Measurements from ENCODE around the gene MAPK7.
"Not testable (repeated sequence)": the region's sequence is repeated elsewhere in the genome, so short reads cannot be mapped to it uniquely, and the experiment has no call there.

The MAPK7 gene

DNA sequence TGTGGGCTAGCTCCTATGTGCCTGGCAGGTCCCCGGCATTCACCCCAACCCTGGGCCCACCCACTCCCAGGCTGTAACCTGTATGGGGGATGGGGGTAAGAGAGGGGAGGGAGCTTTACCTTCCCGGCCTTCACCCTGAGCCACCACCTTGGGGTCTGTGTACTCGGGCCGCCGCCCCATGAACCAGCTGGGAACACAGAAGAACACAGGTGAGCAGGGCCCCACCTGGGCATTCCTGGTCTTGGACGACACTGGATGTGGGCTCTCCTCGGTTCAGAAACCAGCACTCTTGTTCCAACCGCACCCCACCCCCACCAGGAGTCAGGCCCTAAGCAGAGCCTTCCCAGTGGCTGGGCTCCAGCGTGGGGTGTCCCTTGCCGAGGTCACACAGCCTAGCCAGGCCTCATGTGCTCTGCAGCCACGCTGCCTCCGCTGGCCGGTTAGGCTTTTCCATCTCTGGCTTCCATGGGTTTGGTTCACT lies 34.6 kb upstream of the MAPK7 start:
- DNase-seq, result no peak

DNA sequence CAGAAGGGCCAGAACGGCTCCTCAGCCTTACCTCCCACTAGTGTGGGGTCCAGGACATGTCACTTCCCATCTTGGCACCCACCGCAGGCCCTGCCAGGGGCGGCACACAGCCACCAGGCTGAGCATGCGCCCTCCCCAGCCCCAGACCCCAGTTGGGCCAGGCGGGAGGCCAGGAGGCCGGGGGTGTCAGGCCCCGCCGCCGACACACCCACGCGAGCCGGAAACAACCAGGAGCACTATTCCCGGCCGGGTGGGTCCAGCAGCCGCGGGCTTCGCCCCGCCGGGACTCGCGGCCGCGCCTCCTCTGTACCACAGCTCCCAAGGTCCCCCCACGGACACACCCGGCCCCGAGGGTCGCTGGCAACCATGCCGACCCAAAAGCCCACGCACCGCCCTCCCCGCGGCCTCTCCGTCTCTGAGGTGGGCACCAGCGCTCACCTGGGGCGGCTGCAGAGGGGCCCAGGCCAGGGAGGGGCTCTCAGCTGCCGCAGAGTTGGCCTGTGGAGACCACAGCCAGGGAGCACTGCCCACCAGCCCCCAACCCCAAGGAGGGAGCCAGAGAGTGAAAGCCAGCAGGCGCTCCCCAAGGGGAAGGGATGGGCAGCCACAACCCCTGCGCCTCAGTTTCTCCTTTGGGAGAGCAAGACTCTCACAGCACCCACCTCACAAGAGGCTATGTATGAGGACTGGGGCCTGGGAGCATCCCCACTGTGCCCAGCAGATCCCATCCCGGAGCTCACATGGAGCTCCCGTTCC lies 33.8 kb upstream of the MAPK7 start:
- no peak for DNase-seq

DNA sequence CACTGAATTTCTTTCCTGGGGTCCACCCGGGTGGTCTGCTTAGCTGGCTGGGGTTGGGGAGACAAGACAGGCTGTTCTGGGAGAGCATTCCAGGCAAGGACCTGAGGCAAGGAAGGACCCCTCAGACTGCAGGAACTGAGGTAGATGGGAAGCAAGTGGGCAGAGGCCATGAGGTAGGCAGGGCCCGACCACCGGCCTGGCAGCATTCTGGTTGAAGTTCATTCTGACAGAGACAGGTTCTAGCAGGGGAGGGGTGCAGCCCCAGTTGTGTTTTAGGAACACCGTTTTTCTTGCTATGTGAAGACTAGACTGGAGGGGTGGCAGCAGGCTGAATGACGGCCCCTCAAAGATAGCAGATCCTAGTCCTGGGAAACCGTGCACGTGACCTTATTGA lies 33.2 kb upstream of the MAPK7 start:
- DNase-seq, result no peak

DNA sequence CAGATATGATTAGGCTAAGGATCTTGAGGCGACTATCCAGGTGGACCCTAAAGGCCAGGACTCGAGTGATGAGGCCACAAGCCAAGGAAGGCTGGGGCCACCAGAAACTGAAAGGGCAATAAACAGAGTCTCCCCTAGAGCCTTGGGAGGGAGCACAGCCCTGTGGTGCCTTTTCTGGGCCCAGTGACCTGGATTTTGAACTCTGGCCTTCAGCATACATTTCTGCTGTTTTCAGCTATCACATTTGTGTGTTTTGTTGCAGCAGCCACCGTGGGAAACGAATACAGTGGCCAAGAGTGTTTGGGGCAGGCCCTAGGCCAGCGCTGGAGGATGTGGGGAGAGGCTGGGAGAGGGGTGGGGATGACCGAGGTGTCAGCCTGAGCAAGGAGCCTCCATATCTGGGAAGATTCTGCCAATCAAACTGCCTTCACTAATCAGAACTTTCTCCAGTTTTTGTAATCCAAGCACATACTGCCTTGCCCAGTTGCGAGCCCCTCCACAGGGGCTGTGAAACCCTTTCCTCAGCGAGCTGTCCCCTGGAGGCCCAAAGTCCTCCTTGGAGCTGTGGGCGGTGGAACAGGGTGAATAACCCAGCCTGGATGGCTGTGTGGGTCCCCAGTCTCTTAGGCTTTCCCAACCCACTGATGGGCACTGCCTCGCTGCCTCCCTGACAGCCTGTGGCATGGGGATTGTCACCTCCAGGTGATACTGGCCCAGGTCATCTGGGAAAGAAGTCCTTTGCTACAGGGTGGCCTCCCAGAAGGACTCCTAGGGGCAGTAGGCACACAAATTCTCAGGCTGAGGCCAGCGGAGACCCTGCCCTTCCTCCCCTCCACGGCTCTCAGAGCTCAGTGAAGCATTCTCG lies 32.6 kb upstream of the MAPK7 start:
- no peak for DNase-seq

DNA sequence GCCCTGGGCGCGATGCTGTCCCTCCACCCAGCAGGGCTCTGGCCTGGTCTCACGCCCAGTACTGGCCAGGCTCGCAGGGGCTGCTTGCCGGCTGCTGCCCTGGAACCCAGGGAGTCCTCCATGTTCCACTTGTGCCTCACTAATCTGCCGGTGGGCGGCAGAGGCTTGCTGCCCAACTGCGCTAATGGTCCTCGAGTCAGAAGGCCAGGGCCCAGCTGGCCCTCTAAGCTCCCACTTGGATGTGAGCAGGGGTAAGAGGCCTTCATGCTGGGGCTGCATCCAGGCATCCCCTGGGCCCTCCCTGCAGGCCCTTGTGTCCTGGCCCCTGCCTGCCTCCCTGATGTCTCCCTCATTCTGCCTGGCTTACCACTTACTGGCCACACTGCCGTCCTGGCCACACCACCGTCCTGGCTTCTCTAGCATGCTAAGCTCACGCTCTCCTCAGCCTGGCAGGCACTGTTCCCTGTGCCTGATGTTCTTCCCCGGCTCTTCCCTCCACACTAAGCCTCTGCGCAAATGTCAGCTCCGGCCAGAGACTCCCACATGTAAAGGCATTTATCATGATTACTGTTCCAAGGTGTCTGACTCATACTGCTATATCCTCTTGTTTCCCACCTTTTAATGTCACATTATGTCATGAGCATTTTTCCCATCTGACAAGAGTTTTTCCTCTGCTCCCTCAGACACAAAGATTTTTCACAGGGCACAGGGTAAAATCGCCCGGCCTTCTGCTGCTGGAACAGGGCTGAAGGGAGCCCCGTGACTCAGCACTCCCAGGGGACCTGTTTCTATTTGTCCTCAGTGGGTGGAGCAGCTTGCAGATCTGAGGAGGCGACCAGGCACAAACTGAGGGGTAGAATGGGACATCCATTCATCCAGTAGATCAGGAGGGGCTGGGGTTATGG lies 31.7 kb upstream of the MAPK7 start:
- no peak for DNase-seq

DNA sequence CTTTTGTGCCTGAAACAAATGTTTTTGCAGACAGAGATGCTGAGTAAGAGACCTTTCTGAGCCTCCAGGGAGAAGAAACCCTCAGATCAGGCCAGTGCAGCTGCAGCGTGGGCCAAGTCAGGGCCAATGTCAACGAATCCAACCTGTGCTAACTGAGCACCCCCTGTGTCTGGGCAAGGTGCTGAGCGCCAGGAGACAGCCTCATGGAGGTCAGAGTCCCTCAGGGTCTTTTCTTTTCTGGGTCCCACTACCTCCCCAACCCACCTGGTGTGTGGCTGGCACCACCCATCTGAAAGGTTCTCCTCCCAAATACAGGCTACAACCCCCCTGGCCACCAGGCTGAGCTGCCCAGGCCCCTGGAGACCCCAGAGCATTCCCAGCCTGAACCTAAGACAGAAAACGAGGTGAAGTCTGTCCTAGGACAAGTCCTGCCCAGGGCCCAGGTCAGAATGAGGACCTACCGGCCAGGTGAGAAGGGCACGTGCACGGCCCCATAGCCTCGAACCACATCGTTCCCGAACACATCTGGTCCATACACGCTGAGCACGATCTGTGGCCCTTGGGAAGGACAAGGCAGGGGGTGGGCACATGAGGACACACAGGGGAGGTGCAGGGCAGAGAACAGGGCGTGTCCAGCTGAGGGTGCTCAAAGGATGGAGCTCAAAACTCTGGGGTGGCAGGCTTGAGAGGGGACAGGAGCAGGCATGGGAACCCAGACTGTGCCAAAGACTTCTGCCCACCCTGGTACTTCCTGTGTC lies 30.8 kb upstream of the MAPK7 start:
- no peak for DNase-seq

DNA sequence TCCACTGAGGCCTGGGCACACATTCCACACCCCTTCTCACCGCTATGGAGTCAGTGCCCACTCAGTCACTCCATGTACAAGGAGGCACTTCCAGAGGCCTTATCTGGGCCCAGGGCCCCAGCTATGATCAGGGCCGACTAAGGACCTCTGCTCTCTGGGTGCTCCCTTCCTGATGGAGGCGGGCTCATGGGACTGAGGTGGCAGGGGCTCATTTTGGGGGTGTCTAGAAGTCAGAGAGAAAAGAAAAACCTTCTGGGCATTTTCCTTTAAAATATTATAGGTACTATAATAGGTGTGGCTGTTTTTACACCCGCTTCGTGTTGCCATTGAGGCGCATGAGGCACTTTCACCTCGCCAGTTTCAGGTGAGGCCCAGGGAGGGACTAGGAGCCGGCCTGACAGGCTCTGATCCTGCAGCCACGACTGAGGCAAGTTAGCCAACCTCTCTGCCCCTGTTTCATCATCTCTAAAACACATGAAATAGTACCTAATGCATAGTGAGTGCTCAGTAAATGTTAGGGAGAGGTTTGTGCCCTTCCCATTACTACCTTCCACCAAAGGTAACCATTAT lies 30.1 kb upstream of the MAPK7 start:
- no peak for DNase-seq

DNA sequence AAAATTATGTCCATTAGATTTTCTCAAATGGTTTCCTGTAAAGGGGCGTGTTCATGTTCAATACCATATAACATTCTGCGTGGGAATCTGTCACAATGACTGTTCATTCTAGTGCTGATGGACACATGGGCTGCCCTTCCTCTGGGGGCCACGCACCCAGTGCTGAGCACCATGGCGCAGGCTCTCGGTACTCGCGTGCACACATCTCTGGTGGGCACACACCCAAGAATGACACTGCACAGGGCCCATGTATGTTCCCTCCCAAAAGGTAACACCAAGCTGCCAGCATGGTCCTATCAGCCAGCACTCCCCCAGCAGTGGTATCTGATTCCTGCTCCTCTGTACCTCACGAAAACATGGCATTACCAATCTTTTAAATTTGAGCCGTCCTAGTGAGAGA lies 29.5 kb upstream of the MAPK7 start:
- DNase-seq, result no peak

DNA sequence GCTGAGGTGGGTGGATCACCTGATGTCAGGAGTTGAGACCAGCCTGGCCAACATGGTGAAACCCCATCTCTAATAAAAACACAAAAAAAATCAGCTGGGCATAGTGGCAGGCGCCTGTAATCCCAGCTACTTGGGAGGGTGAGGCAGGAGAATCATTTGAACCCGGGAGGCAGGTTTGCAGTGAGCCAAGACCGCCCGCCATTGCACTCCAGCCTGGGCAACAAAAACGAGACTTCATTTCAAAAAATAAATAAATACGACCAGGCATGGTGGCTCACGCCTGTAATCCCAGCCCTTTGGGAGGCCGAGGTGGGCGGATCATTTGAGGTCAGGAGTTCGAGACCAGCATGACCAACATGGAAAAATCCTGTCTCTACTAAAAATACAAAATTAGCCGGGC lies 24.9 kb upstream of the MAPK7 start:
- not testable (repeated sequence) for DNase-seq

DNA sequence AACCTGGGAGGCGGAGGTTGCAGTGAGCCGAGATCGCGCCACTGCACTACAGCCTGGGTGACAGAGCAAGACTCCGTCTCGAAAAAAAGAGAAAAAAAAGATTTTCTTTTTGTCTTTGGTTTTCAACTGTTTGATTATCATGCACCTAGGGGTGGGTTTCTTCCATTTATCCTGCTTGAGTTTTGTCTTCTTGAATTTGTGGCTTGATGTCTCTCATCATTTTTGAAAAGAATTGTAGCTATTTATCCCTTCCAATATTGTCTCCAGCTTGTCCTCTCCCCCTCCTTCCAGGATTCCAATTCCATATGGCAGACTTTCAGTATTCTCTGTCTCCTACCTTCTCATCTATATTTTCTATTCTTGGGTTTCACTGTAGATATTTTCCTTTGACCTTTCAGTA lies 23.6 kb upstream of the MAPK7 start:
- DNase-seq, result no peak

DNA sequence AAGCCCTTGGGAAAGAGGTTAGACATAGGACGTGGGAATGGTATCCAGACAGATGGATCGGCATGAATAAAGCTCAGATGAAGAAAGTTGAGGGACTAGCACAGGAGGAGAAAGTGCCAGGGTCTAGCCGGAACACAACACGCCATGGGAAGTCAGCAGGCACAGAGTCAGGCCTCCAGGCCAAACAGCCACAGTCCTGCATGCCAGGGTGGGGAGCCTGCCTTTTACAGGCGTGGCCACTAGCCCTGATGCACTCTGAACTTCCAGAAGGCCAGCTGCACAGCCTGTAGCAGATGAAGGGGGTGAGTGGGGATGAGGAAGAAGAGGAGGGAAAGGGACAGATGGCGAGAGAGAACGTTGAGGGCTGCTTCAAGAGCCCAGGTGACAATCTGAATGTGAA lies 20.9 kb upstream of the MAPK7 start:
- DNase-seq, result no peak

DNA sequence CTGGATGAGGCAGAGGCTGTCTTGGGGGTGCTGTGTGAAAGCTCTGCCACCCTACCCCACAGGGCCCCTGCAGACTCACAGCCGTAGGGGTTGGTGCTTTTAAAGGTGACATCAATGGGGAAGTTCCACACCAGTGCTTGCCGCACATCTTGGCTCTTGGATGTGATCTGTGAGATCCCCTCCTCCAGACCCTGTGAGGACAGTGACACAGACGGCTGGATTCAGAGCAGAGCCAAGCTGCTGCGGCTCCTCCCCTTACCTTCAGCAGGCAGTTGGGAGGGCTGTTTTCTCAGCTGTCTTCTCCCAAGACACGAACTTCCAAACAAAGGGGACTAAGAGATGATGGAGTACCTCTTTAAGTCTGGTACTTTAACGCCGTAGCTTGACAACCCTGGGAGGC lies 20.5 kb upstream of the MAPK7 start:
- no peak for DNase-seq

DNA sequence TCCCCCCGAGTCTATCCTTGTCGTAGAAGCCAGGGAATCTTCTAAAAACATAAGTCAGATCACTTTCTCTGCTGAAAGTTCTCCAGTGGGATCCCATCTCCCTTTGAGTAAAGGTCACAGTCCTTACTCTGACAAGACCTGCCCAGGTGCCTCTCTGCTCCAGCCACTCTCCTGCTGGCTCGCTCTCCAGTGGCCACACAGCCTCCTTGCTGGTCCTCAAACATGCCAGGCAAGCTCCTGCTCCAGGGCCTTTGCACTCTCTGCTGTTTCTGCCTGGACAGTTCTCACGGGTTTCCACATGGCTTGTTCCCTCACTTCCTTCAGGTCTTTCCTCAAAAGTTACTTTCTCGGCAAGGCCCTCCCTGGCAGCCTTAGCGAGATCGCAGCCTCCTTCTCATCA lies 19.1 kb upstream of the MAPK7 start:
- DNase-seq, result no peak

DNA sequence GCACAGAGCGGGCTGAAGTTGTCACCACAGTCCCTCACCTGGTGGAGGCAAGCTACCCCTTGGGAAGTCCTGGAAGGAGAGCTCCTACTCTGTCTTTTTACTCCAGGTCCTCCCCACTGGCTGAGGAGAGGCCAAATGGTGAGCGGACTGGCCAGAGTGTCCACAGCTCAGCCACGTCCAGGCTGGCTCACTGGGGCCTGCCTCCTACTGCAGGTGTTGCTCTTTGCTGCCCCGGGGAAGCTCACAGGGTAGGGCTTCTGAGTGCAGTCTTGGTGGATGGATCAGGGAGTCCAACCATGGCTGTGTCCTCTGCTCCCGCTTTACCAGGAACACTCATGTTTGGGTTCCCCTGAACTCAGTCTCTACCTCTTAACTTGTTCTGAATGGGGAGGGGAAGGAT lies 18.4 kb upstream of the MAPK7 start:
- no peak for DNase-seq

DNA sequence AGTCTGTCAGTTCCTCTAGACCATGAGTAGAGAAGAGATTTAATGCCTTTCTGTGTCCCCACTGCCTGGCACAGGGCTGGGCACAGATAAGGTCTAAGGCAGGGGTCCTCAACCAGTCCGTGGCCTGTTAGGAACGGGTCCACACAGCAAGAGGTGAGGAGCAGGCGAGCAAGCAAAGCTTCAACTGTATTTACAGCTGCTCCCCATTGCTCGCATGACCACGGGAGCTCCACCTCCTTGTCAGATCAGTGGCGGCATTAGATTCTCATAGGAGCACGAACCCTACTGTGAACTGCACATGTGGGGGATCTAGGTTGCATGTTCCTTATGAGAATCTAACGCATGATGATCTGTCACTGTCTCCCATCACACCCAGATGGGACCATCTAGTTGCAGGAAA lies 17.5 kb upstream of the MAPK7 start:
- no peak for DNase-seq

DNA sequence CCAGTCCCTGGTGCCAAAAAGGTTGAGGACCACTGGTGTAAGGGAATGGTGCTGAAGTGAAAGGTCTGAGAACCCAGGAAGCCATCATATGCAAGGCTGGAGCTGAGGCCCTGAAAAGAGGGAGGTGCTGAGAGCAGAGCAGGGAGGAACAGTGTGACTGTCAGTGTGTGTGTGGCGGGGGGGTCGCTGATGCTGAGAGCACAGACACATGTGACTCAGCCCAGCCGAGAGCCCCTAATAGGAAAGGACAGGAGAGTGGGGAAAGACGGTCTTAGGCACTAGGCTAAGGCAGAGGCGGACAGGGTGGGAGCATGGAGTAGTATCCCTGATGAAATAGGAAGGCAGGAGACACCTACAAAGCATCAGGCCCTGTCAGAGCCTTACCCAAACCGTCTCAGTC lies 17.0 kb upstream of the MAPK7 start:
- no peak for DNase-seq

DNA sequence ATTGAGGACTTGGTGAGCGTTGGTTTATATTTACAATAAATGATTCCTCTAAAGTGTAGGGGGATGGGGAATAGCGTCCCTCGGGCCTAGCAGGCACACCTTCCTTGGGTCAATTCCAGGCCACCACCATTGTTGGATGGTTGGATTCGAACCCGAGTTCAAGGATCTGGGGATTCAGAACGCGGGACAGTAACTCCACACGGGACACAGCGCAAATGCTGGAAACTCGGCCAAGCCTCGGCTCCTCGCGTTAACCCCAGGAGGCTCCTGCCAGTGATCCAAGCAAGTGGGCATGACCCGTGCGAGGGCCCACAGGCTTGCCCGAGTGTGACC lies 16.4 kb upstream of the MAPK7 start:
- DNase-seq, result no peak

DNA sequence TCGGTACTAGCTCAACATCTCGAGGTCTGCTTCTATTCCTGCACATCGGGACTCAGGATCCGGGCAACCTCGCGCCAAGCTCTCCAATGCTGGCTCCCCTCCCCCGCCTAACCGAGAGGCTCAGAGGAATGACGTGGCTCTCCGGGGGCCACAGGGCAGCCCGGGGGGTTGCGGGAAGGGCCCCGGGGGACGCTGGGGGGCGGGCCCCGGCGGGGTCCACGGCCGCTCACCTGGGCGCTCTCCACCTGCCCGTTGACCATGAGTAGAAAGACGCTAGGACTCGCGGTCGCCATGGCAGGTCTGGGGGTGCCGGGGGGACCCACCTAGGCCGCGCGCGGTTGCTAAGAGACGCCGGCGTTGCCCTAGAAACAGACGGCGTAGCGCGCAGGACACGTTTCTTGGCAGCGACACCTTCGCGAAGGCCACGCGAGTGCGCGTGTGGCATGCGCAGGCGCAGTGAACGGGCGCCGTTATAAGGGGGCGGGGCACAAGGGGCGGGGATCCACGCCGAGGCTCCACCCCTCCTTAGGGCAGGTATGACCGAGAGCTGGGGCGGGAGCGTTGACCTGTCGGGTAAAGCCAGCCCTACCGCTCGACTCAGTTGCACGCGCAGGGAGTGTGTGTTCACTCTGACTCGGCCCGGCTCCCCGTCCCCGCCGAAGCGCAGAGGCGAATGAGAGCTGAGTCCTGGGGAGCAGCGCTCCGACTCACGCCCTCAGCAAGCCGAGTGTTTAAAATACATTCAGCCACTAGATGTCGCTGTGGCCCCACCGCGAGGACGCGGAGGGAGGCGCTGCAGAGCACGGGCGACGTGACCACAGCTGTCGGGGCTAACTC lies 15.8 kb upstream of the MAPK7 start, which contains the start of gene B9D1:
TSS of gene B9D1 (minus strand) at position 447 of the 837 bp plus-strand sequence. CDS start at position 293, 154 bp downstream.
- peak in 1 of 2 experiments; percentile 83 for DNase-seq

DNA sequence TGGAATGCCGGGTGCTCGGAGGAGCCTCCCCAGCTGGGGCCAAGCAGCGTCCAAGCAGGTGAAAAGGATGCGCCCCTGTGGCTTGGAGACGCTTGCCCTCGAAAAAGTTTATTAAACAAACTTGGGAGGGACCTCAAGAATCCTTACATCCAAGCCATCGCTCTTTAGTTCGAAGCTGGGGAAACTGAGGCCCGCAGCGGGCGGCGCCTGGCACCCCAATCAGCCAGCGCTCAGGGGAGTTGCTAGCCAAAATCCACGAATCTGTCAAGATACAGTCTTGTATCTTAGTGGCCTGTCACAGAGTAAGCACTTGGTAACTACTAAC lies 15.2 kb upstream of the MAPK7 start:
- no peak for DNase-seq

DNA sequence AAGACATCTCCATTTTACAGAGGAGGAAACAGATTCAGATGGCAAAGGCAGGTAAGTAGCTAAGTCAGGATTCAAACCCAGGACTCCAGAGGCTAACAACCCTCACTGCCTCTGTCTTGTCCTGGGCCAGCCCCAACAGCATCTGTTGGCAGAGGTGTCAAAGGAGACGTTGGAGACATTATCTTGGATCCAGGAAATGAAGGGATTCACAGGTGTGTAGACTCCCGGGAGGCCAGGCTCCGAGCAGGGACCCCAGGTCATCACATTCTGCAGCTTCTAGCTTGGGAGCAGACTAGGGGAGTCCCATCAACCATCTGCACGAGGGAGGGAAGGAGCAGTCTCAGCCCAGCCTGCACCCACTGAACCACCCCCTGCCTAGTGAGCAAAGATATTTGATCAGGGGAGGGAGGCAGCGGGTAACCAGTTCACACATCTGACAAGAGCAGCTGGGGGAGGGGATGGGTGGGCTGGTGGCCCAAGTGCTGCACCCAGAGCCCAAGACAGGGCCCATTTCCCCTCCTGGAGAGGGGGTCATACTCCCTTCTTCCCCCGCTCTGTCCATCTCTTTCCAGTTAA lies 14.8 kb upstream of the MAPK7 start:
- no peak for DNase-seq
